HFF-Myc (cell line): ENCODE measurements around the gene SIT1.

Experiments
- DNase-seq: peaks from one replicate; pipeline ENCODE4 v3.0.0-alpha.2; 2011; ENCODE audit warnings: low read depth; ENCODE audit errors: extremely low read depth
- H3K4me3 ChIP-seq: replicated peaks from 2 replicates; pipeline ENCODE4 v1.5.1; 2011; ENCODE audit warnings: low read depth, mild to moderate bottlenecking, control low read depth, low read length
- TF ChIP-seq, protein P1 (sequence below): IDR thresholded peaks from 2 replicates; pipeline ENCODE4 v1.5.1; 2012; ENCODE audit warnings: mild to moderate bottlenecking, low read depth, low read length, control low read depth; ENCODE audit errors: missing control alignments

SIT1 gene

DNA sequence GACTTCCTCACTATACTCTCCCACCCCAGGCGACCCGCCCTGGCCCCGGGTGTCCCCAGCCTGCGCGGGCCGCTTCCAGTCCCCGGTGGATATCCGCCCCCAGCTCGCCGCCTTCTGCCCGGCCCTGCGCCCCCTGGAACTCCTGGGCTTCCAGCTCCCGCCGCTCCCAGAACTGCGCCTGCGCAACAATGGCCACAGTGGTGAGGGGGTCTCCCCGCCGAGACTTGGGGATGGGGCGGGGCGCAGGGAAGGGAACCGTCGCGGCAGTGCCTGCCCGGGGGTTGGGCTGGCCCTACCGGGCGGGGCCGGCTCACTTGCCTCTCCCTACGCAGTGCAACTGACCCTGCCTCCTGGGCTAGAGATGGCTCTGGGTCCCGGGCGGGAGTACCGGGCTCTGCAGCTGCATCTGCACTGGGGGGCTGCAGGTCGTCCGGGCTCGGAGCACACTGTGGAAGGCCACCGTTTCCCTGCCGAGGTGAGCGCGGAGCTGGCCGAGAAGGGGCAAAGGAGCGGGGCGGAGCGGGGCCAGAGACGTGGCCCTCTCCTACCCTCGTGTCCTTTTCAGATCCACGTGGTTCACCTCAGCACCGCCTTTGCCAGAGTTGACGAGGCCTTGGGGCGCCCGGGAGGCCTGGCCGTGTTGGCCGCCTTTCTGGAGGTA is 25.1 kb upstream of the SIT1 start:
- no peak for DNase-seq
- TF ChIP-seq, protein P1, sequence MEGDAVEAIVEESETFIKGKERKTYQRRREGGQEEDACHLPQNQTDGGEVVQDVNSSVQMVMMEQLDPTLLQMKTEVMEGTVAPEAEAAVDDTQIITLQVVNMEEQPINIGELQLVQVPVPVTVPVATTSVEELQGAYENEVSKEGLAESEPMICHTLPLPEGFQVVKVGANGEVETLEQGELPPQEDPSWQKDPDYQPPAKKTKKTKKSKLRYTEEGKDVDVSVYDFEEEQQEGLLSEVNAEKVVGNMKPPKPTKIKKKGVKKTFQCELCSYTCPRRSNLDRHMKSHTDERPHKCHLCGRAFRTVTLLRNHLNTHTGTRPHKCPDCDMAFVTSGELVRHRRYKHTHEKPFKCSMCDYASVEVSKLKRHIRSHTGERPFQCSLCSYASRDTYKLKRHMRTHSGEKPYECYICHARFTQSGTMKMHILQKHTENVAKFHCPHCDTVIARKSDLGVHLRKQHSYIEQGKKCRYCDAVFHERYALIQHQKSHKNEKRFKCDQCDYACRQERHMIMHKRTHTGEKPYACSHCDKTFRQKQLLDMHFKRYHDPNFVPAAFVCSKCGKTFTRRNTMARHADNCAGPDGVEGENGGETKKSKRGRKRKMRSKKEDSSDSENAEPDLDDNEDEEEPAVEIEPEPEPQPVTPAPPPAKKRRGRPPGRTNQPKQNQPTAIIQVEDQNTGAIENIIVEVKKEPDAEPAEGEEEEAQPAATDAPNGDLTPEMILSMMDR: no peak
- peak overlapping the region; percentile 36 for H3K4me3 ChIP-seq

DNA sequence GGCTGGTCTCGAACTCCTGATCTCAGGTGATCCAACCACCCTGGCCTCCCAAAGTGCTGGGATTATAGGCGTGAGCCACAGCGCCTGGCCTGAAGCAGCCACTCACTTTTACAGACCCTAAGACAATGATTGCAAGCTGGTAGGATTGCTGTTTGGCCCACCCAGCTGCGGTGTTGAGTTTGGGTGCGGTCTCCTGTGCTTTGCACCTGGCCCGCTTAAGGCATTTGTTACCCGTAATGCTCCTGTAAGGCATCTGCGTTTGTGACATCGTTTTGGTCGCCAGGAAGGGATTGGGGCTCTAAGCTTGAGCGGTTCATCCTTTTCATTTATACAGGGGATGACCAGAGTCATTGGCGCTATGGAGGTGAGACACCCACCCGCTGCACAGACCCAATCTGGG is 24.5 kb upstream of the SIT1 start:
- DNase-seq: no peak
- H3K4me3 ChIP-seq: no peak overlapping the region
- TF ChIP-seq, protein P1: no peak

DNA sequence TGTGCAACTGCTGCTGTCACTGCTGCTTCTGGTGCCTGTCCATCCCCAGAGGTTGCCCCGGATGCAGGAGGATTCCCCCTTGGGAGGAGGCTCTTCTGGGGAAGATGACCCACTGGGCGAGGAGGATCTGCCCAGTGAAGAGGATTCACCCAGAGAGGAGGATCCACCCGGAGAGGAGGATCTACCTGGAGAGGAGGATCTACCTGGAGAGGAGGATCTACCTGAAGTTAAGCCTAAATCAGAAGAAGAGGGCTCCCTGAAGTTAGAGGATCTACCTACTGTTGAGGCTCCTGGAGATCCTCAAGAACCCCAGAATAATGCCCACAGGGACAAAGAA is 23.3 kb upstream of the SIT1 start:
- H3K4me3 ChIP-seq: no peak overlapping the region
- DNase-seq: no peak

DNA sequence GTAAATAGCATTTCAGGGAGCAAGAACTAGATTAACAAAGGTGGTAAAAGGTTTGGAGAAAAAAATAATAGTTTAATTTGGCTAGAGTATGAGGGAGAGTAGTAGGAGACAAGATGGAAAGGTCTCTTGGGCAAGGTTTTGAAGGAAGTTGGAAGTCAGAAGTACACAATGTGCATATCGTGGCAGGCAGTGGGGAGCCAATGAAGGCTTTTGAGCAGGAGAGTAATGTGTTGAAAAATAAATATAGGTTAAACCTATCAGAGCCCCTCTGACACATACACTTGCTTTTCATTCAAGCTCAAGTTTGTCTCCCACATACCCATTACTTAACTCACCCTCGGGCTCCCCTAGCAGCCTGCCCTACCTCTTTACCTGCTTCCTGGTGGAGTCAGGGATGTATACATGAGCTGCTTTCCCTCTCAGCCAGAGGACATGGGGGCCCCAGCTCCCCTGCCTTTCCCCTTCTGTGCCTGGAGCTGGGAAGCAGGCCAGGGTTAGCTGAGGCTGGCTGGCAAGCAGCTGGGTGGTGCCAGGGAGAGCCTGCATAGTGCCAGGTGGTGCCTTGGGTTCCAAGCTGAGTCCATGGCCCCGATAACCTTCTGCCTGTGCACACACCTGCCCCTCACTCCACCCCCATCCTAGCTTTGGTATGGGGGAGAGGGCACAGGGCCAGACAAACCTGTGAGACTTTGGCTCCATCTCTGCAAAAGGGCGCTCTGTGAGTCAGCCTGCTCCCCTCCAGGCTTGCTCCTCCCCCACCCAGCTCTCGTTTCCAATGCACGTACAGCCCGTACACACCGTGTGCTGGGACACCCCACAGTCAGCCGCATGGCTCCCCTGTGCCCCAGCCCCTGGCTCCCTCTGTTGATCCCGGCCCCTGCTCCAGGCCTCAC is 22.6 kb upstream of the SIT1 start, which contains the start of gene CA9:
CA9 (plus strand) TSS at position 797 of the 893 bp plus-strand sequence; CDS start at position 829, 32 bp downstream.
- TF ChIP-seq, protein P1: no peak
- no peak within 1 kb of the TSS for H3K4me3 ChIP-seq
- DNase-seq: no peak

More for the DNA sequence above, 23.3 kb upstream of the SIT1 start:
- TF ChIP-seq, protein P1: no peak

DNA sequence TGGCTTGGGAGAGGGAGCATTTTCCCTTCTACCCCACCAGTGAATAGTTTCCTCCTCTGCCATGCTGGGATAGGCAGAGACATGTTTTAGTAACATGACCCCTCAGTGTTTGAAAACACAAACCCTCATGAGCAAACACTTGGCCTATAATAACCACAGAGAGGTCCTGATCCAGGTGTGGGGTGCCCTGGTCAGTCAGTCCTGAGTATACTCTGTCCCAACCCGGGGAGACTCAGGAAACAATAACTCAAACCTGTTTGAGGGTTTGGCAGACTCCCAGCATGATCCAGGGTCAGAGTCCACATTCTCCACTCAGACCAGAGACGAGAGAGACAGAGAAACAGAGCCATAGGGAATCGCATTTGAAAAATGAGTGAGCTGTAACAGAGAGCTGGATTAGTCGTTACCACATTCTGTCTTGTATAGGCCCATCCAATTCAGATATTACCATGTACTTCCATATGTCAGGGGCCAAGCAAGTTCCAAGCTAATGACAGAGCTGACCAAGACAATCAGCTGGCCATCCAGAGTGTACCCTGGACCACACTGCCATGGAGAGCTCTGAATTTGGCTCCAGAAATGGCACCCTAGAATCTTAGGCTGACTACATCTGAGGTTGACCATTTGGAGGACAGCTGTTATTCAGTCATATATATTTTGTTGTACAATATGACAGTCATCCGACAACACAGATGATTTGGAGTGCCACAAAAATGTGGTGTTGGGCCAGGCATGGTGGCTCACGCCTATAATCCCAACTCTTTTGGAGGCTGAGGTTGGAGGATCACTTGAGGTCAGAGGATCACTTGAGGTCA is 18.8 kb upstream of the SIT1 start:
- H3K4me3 ChIP-seq: no peak overlapping the region
- TF ChIP-seq, protein P1: no peak
- DNase-seq: no peak

DNA sequence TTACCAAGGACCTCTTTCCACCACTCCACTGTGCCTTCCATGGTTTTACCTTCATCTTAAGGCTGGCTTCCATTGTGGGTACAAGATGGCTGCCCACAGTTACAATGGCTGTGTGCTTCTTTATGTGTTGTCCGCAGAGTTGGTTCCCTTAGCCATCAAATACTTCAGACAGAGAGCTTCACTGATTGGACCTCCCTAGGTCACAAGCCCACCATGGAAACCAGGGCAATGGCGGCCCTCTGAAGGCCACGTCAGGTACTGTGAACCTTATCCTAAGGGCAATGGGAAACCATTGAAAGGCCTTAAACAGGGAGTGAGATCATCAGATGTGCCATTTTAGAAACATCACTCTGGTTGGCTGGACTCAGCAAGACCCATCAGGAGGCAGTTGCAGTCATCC is 17.2 kb upstream of the SIT1 start:
- no peak for DNase-seq
- H3K4me3 ChIP-seq: no peak overlapping the region
- TF ChIP-seq, protein P1: no peak
